ENCODE results near the gene PADI2.
"Not testable (repeated sequence)": the region's sequence is repeated elsewhere in the genome, so short reads cannot be mapped to it uniquely, and the experiment has no call there.

The PADI2 gene

DNA sequence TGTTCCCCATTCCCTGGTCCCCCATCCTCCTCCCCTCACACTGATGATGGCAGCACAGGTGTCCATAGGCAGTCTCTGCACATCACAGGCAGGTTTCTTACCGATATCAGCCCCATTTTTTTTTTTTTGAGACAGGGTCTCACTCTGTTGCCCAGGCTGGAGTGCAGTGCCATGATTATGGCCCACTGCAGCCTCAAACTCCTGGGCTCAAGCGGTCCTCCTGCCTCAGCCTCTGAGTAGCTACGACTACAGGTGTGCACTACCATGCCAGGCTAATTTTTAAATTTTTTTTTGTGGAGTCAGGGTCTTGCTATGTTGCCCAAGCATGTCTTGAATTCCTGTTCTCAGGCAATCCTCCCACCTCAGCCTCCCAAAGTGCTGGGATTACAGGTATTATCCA is 36.5 kb downstream of the PADI2 start:
- DNase-seq (ENCODE audit: low read depth, low spot score): no peak

GRCh38 chr1:17081439-17081838 is 37.8 kb downstream of the PADI2 start:
- DNase-seq (ENCODE audit: low read depth, low spot score): no peak

- no peak for DNase-seq (ENCODE audit: low read depth, low spot score)
Observed at GRCh38 chr1:17080880-17081279, 38.4 kb downstream of the PADI2 start.

DNA sequence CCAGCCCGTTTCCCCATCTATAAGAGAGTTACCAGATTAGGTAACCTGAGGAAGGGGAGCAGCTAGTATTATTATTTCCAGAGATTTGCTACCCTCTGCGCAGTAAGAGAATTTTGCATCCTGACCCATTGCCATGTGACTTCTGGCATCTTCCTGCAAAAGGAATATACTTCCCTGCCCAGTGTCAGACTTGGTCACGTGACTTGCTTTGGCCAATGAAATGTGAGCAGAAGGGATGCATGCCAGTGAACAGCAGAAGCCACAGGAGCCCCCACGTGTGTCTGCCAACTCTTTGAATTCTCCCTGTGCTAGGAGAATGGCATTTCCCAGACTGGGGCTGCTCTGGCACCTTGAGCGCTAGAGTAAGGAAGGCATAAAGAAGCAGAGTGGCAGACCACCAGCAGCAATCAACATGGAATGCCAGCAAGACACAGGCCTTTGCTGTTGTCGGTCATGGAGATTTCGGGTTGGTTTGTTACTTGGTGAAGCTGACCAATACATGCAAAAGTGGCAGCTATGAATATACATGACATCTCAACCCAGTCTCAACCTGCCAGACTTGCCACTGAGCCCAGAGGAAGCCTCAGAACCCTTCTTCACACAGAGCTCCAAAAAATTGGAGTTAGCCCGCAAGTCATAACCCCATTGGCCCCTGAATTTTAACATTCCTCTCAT is 39.0 kb downstream of the PADI2 start:
- DNase-seq (ENCODE audit: low read depth, low spot score): no peak

DNA sequence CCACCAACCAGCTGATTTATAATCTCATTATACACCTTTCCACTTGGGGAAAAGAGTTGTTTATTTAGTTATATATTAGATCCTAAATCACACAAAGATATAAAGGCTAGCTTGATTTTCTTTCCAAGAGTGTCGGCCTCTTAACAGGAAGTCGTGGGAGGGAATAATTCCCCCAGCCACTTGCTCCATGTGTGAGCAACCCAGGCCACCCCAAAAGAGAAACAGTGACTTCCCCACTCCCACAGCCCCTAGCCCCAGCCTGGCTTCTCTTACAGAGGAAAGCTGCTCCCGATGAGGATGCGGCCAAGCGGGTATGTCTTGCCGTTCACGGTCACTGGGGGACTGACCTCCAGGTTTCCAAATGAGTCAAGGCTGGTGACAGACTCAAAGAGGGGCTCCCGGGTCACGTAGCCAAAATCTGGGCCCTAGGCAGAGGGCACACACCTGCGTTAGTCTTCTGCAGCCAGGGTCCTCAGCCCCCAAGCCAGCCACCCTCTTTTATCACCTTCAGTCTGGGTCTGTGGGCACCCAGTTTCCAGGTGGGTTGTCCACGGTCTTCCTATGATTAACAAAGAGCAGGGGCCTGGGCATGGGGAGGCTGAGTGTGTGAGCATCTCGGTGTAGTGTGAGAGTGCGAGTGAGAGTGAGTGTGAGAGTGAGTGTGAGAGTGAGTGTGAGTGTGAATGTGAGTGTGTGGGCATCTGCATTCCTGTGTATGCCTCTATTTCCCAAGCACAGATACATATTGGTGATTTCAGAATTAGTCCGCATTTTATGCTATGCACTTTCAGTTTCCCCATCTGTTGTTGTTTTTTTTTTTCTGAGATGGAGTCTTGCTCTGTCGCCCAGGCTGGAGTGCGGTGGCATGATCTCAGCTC is 40.0 kb downstream of the PADI2 start:
- no peak for DNase-seq (ENCODE audit: low read depth, low spot score)

DNA sequence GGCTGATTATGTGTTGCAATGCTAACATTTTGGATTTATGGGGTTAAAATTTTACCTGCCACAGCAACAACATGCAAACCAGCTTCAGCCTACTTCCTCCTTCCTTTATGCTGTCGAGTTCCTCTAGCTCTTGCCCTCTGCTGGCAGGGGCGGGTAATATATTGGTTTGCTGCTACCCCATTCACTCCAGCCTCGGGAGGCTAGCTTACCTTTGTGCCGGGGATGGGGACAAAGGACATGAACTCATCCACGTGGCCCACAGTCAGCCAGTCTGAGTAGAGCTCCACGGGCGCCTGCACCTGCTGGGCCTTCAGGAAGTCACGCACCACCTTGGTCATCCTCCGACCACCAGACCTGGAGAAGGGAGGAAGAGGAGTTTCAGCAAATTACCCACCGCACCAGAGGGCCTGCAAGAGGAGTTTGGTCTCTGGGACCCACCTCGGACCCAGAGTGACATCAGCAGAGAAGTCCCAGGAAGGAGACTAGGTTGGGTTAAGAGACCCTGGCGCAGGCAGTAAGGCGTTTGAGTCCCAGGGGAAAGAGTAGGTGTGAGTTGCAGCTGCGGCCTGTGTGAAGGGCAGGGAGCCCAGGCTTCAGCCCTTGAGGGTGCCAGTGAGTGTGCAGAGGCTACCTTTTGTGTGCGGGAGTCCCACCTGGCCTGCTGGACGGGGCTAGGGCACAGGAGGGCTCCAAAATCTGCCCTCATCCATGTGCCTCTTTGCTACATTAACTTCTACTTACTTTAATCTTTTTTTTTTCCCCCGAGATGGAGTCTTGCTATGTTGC is 43.6 kb downstream of the PADI2 start:
- no peak for DNase-seq (ENCODE audit: low read depth, low spot score)

DNA sequence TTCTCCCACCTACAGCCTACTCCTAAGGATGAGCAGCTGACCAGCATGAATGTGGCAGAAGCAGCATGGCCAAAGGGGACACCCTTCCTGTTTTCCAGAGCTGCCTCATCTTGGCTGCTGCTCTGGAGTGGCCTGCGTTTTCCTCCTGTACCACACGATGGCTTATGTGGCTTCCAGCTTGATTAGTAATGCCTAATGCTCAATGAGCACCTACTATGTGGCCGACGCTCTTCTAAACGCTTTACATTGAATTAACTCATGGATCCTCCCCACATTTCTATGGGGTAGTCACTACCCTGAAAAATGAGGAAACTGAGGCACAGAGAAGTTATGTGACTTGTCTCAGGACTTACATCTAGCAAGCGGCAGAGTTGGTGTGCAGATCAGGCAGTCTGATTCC is 47.5 kb downstream of the PADI2 start:
- DNase-seq (ENCODE audit: low read depth, low spot score): no peak

DNA sequence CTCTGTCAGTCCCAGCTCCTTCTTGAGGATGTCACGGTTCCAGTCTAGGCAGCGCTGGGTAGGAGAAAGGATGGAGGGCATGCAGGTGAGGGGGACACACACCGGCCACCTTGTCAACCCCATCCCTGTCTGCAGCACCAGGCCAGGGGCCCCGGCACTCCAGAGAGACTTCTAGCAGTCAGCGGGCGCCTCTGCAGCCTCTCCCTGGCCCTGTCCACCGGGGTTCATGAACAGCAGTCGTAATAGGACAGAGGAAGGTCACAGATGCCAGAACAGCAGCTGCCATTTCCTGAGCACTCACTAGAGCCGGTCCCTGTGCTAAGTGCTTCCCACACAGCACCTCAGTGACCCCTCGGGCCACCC is 49.1 kb downstream of the PADI2 start:
- no peak for DNase-seq (ENCODE audit: low read depth, low spot score)

GRCh38 chr1:17069452-17070162 is 49.6 kb downstream of the PADI2 start:
- DNase-seq (ENCODE audit: low read depth, low spot score): no peak

DNA sequence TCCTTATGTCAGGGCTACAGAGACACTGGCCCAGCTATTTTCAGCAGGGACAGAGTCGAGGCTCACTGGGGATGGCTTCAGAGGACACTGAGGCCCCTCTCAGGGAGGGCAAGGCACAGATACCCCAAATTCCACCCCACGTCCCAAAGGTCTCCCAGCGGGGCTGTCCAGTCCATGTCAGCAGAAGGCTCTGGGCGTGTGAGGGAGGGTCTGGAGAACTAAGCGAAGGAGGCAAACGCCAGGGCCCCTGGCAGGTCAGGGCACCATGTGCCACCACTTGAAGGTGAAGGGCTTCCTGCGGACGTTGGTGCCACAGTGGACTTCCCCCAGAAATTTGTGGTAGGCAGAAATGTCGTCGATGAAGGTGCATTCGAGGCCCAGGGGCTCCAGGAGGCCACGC is 50.5 kb downstream of the PADI2 start:
- DNase-seq (ENCODE audit: low read depth, low spot score): no peak

DNA sequence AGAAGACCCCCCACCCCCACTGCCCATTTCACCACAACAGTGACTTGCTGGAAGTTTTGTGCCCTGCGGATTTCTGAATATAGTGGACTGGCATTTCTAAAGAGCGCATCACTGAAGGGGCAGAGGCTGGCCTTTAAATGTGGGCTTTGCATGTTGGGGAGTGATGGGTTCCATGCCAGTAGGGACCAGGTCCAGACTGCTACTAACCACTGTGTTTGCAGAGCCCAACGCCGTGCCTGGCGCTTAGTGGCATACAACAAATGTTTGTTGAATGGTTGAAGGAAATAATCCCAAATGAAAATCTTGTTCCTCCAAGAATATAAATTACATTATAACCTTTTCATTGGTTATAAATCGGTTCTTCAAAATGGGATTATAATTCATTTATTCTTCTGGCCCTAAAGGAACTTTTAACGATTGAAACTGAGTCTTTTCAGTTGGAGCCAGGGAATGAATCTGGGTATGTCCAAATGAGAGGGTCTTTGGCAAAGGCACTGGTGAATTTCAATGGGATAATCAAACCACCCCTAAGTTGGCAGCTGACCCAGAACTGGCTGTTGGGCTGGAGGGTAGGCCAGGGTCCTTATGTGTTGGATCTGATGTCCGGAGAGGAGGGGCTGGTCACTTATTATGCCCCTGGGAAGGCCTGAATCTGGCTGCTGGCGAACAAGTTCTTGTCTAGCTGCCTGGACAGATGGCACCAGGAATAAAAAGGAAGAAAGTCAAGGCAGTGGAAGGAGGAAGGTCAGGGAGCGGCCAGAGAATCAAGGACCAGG is 51.6 kb downstream of the PADI2 start:
- no peak for DNase-seq (ENCODE audit: low read depth, low spot score)

DNA sequence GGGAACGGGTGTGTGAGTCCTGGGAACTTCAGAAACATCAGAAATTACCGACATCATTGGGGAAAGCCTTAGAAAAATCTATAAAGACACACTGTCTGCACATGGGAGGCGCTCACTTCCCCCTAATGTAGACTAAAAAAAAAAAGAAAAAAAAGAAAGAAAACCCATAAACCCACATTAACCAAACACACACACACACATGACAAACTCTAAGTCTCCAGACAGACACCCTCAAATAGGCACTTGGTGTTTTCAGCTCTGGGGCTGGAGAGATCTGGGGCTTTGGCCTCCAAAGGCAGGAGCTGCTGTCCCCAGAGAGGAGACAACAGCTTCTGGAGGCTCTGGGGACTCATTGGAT is 52.2 kb downstream of the PADI2 start:
- no peak for DNase-seq (ENCODE audit: low read depth, low spot score)

DNA sequence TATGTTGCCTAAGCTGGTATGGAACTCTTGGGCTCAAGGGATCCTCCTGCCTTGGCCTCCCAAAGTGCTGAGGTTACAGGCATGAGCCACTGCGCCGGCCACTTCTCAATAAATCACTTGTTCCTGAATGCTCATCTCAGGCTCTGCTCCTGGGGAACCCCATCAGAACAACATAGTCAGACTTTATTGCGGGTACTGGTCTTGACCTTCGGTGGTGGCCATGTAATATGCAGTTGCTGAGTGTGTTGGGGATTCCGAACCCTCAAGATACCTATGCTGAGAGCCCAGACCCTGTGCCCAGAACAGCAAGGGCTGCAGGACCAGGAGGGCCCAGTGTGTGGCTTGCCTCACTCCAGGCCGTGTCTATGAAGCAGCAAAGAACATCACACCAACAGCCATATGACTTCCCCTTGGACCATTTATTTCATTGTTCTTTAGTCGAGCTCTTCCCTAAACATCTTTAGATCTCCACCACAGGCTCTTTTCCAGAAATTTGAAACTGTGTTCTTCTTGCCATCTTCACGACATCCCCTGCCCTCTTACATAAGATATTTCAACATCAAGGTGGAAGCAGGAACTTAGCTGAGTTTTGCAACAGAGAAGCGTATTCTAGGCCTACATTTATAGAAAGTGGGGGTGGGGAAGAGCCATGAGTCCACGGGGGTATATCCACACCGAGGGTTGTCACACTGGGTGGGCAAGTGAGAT is 52.7 kb downstream of the PADI2 start:
- DNase-seq (ENCODE audit: low read depth, low spot score): no peak

DNA sequence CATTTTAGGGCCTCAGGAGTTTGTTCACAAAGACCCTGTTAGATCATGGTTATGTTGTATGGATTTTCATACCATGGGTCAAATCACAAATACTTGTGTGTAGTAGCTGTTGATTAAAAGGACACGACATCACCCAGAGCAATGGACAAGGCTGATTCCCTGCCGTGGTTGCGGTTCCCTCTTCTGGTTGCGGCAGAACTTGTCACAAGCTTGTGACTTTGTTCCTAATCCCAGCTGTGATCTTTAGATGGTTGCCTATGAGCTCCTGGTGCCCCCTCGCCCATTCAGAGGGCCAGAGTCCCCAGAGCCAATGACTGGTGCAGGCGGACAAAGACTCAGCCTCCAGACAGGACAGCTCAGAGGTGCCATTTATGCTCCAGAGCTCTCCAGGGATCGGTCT is 53.6 kb downstream of the PADI2 start:
- DNase-seq (ENCODE audit: low read depth, low spot score): no peak

DNA sequence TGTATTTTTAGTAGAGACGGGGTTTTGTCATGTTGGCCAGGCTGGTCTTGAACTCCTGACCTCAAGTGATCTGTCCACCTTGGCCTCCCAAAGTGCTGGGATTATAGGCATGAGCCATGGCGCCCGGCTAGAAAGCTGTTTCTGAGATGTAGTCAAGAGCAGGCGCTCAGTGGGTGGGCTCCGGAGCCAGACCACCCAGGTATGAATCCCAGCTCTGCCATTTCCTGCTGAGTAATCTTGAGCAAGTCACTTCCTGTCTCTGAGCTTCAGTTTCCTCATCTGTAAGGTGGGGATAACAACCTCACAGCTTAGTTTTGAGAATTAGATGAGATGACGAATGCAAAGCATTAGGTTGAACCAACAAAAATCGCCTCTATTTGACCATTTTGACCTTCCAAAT is 56.5 kb downstream of the PADI2 start:
- not testable (repeated sequence) for DNase-seq (ENCODE audit: low read depth, low spot score)

DNA sequence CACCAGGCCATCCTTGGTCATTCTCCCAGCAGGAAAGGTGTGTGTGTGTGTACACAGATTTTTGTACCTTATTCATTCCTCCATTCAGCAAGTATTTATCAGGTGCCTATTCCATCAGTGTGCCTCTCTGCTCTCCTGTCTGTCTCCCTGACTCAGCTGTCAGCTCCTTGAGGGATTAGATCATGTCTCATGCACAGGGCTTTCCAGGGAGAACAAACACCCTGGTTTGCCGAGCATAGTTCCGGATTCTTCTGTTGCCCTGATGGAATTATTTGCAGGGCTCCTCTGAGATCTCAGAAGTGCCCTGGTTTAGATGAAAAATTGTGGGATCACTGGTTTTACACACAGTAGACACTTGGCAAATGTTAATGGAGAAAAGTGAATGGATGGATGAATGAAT is 57.4 kb downstream of the PADI2 start:
- DNase-seq (ENCODE audit: low read depth, low spot score): no peak

DNA sequence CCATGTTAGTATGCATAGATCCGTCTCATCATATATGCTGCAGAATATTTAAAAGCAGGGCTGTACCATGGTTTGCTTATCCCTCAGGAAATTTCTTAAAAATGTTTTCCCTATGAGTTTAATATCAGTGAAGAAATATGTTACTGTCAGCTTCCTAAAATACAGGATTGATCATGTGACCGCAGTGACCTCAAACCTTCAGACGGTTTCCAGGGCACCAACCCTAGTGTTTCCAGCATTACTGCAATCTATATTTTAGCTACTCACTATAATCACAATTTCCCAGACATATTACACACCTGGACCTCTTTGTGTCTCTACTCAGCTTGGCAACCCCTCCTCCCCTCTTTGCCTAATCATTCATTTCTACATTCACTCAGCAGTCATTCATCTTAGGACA is 57.8 kb downstream of the PADI2 start:
- DNase-seq (ENCODE audit: low read depth, low spot score): no peak

- no peak for DNase-seq (ENCODE audit: low read depth, low spot score)
Observed at GRCh38 chr1:17060306-17060749, 58.9 kb downstream of the PADI2 start.

- DNase-seq (ENCODE audit: low read depth, low spot score): no peak
Observed at GRCh38 chr1:17059391-17060305, 59.6 kb downstream of the PADI2 start.
